Non-pigmented ciliary epithelial cell (primary cell): ENCODE data around the gene FIGLA.
"Not testable (repeated sequence)": the region's sequence is repeated elsewhere in the genome, so short reads cannot be mapped to it uniquely, and the experiment has no call there.

Experiments
- DNase-seq: peaks from one replicate; pipeline ENCODE4 v3.0.0-alpha.2; 2010; ENCODE audit warnings: low read depth

Gene FIGLA

DNA sequence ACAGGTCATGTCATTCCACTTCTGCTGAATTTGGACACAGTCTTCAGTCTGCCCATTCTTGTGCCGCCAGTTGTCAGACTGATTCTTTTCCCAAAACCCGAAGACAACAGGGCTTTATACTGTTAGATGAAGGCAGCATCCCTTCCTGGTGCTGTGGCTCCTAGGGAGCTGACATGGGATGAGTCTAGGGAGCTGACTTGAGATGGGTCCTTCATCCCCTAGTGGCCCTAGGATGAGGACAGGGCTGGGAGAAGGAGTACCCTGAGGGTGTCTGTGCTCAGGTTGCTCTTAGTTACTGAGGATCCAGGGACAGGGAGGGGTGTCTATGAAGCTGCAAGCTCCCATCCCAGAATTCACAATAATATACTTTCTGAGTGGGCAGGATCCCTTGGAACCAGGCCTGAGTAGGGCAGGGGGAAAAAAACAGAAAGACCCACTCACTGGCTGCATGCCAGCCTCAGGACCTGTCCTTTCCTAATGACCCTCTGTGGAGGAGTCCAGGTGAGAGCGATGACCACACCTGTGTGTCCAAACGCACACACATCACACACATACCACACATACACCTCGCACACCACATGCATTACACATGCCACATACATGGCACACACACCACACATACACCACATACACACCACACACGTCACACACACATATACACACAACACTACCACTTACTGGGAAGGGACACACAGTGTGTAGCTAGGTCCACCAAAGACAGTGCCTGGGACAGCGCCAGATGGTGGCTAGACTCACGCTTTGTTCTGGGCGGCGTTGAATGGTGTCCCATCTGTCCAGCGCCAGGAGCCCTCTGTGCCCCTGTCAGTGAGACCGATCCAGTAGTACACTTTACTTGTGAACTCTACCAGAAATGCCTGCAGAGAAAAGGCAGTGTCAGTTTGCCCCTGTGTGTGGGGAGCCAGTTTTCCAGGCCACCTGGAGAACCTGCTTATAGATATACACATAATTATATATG is 18.8 kb upstream of the FIGLA start:
- no peak for DNase-seq

DNA sequence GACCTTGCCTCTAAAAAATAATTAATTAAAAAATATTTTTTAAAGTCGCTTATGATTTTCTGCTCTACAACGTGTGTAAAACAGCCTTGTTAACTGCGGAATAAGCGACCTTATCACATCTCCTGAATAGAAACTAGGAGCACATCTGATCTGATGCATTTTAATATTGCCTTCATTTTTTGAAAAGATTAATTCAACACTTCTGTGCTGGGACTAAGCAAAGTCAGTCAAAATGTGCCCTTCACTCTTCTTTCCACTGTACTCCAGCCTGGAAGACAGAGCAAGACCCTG is 17.3 kb upstream of the FIGLA start:
- DNase-seq, result no peak

DNA sequence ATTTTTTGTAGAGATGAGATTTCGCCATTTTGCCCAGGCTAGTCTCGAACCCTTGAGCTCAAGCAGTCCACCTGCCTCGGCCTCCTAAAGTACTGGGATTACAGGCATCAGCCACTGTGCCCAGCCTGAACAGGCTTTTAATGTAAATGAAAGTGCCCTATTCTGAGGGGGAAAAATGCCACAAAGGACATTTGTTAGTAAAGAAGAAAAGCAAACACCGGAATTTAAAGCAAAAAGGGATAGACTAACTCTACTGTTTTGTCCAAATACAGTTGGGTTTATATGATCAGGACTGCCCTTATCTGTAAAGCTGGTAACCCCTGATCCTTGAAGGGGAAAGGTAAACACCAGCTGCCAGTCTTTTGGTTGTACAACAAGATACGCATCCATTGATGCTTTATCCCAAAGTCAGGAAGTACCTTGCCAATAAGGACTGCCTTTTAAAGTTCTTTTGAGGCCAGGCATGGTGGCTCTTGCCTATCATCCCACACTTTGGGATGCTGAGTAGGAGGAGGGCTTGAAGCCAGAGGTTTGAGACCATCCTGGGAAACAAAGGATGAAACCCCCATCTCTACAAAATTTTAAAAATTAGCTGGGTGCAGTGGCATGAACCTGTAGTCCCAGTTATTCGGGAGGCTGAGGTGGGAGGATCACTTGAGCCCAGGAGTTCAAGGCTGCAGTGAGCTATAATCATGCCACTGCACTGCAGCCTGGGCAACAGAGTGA is 16.8 kb upstream of the FIGLA start:
- DNase-seq, result no peak

DNA sequence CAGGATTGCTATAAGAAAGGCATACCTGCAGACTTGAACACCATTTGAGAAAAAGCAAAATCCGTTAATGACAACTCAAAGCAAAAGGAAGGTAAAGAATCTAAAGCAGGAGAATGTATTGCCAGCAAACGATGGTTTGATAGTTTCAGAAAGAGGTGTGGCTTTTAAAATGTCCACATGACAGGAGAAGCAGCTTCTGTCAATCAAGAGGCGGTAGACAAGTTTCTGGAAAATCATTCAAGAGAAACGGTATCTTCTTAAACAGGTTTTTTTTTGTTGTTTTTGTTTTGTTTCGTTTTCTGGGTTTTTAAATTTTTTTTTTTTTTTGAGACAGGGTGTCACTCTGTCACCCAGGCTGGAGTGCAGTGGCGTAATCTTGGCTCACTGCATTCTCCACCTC is 16.2 kb upstream of the FIGLA start:
- DNase-seq, result no peak

DNA sequence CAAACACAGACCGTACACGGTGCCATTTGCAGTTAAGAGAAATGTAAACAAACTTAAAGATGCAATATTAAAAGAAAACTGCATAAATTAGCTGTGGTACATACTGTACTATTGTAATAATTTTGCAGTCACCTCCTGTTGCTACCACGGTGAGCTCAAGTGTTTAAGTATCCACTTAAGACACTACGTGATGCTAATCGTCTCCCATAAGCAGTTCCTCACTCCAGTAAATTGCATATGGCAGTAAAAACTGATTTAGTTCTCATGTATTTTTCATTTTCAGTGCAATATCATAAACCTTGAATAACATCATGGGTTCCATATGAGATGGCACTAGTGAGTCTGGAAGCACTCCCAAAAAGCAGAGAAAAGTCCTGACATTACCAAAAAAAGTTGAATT is 15.6 kb upstream of the FIGLA start:
- no peak for DNase-seq

DNA sequence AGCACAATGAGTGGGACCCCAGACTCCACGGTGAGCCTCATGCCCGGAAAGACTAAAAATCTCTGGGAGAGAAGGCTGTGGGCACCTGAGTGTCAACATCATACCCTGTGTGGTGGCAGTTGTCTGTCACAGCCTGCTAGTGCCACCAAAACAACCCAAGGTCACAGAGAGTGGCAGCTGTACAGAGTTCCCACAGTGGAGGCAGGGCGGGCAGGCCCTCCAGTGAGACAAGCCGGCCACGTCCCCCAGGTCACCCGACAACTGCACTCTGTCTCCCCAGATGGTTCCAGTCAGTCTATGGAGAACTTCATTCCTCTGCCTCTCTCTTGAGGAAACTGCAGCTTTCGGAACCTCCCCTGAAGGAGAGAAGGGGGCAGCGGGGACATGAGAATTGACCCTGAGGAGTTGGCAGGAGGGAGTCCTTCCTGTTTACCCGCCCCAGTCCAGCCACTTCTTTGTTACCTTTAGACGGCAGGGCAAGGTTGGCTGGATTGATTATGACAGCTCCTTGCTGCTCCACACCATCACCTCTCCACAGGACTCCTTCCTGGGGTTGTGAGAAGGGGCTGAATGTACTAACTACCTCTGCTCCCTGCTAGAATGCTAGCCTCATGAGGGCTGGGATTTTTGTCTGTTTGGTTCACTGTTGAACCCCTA is 11.3 kb upstream of the FIGLA start:
- DNase-seq, result no peak

DNA sequence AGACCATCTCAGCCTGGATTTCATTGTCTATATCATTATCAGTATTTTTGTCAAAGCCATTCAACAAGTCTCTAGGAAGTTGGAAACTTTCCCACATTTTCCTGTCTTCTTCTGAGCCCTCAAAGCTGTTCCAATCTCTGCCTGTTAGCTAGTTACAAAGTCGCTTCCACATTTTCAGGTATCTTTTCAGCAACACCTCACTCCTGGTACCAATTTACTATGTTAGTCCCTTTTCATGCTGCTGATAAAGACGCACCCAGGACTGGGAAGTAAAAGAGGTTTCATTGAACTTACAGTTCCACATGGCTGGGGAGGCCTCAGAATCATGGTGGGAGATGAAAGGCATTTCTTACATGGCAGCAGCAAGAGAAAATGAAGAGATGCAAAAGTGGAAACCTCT is 9.3 kb upstream of the FIGLA start:
- no peak for DNase-seq

DNA sequence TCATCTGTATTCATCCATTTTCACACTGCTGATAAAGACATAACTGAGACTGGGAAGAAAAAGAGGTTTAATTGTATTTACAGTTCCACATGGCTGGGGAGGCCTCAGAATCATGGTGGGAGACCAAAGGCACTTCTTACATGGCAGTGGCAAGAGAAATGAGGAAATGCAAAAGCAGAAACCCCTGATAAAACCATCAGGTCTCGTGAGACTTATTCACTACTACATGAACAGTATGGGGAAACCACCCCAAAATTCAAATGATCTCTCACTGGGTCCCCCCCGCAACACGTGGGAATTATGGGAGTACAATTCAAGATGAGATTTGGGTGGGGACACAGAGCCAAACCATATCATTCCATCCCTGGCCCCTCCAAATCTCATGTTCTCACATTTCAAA is 7.6 kb upstream of the FIGLA start:
- DNase-seq, result not testable (repeated sequence)

DNA sequence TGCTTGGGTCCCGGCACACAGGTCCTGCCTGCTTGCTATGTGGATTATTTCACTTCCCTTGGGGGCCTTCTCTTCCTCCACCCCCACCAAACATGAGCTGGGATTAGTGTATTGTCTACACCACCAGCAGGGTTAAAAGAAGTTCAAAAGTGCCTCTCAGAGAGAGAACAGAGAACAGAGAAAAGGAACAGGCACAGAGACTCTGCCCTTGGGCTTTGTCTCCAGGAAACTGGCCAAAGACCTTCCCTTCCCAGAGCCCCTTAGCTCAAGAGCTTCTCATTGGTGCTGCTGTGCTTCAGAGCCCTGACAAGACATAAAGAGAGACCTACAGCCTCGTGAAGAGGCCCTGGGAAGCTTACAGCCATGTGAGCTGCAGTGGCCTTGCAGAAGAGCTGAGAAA is 7.1 kb upstream of the FIGLA start:
- no peak for DNase-seq

DNA sequence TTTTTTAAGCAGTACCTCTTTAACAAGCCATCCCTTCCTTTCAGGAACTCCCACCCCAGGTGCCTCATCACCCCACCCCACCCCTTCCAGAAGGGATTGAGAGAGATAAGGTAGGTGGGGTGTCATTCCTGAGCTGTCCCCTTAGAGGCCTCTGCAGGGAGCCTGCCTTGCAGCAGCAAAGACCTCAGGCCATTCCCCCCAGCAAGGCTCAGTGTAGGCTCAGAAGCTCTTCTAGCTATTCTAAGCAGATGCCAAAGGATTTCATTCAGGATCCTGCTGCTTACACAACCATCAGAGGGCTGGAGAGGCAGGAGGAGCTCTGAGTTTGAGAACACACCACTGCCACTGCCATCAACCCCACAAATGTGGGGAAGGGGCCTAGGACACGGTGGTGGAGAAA is 5.8 kb upstream of the FIGLA start:
- DNase-seq, result no peak

DNA sequence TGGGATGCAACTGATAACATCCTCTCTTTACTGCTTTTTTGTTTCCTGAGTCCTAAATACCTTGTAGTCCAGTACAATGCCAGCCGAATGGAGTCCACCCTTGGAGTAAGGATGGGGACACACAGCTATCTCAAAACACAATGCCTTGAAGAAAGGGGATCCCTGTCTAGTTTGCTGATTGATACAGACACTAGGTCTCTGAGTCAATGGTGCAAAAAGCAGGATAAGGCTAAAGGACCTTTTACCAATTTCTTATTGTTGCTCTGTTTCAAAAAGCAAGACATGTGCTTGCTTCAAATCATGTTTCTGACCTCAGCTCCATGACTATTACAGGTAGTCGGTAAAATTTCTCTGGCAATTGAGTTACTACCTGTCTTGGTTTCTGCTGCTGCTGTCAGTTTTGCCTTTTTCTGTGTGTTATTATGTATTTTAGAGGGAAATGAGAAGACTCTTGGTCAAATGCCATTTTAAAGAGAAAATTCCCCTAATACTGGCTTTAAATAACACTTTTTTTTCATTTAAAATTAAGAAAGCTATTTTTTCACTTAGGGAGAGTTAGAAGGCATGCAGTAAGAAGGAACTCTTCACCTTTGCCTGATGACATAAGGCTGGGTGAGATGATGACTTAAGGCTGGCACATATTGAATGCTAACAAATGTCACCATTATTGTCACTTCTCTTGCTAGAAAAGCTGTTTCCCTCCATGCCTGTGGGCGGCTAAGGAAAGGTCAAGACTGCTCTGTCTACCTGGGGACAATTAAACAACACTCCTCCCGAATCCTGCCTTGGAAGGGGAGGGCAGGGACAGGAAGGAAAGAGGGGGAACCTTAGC is 4.9 kb upstream of the FIGLA start:
- no peak for DNase-seq

DNA sequence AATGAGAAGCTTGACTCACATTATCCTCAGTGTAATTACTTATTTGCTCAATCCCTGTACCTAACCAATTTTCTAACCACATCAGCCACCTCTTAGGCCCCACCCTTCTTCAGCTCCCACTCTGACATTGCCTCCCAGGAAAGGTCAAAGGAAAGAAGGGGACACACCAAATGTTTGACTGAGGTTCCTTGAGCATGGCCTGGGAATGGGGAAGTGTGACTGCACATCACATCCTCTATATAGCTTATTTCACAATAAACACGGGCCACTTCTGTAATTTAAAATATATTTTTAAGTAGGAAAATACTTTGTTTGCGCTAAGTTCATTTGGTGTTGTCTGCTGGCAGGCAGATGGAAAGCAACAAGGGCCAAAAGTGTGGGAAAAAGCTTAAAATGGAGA is 3.0 kb upstream of the FIGLA start:
- DNase-seq, result no peak

DNA sequence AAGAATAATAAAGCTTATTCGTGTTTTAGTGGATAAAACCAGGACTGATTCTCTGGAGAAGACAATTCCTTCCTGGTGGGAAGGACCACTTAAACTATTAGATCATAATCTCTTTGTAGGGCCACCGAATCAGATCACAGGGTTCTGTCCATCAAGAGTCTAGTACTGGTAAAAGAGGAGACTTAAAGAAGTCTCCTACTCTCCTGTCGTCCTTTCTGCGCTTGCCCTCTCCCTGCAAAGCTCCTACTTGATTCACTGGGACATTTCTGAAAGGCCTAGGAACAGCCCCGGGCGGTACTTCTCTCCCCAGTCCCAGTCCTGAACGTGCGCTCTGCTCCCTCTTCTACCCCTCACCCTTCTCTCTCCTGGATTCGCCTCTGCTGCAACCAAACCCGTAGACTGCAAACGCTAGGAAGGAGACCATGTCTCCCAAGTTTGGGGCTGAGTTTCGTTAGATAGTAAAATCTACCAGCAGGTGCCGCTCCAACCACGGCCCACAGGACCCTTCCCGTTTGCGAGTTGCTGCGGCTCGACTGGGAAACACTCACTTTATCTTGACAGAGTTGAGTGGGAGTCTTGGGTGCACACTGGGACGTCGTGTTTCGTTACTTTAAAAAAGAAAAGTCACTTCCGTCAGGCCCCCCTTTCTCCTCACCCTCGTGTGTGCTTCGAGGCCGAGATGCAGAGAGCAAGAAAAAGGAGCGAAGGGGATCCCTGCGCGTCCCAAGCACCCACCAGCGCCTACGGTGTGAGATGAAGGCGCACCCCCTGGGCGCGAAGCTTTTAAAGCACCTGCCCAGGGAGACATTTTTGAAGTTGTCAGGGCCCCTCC is 923 bp downstream of the FIGLA start:
- DNase-seq, result no peak

DNA sequence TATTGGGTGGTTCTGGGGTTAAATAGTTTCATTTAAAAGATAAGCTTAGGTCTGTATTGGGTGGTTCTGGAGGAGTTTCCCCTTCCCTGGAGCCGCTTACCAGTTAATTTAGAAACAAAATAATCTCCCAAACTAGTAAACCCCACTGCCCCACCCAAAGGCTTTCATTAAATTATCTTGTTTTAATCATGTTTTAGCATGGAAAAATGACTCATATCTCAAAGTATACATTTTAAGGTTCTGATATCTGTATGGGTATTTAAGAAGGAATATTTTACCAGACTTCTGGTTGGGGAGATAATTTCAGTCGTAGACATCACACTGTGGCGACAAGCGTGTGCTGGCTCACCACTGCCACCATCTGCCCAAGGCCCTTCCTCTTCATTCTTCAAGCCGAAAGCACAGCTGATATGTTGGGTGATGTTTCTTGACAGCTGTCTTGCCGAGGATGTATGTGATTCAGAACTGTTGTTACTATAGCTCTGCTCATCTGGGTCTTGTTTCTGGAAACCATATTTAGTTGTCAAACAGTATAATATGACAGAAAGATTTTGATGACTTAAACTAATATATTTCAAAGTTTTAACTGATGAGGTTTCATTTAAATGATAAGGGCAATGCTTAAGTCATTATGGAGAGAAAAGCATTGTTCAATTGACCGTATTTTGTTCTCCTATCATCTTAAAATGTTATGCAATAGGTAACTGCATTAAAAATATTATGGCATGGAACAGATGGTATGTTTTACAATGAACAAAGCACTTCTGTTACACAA is 5.1 kb downstream of the FIGLA start:
- no peak for DNase-seq

DNA sequence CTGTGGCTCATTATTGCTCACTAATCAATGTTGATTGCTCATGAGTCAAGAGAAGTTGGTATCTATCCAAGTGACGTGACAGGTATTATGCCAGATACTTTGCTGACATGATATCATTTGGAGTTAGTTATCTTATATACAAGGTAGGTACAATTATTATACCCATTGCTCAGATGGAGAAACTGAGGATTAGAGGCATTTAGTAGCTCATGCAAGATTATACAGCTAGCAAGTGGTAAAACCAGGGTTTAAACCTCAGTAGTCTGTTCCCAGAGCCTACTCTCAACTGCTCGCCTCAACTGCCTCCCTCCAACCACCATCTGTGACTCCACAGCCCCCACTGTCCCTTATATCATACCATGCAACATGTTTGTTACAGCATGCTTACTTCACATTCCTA is 6.1 kb downstream of the FIGLA start:
- no peak for DNase-seq

DNA sequence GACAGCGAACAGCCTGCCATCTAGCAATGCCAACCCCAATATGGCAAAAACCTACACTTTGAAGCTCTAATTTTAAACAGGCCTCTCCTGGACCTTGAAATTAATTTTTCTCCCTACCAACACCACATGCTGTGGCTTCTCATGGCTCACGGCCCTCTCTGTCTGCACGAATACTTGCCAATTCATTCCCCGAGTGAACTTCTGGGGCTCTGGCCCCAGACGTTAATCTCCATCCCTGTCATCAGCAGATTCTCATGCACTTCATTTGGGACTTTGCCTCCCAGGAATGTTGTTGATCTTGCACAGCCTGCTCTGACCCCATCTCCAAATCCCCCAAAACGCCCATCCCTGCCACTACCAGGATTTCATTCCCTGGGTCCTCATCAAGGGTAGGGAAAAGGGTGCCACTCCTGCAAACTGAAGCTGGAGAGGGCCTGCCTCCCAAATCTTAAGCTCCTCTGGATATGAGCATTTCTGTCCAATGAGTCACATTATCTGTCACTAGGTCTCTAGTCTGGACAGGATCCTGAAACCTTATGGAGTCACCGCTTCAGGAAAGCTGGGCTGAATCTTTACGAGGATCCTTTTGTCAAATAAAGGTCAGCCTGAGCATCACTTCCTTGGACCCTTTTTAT is 10.4 kb downstream of the FIGLA start:
- no peak for DNase-seq

DNA sequence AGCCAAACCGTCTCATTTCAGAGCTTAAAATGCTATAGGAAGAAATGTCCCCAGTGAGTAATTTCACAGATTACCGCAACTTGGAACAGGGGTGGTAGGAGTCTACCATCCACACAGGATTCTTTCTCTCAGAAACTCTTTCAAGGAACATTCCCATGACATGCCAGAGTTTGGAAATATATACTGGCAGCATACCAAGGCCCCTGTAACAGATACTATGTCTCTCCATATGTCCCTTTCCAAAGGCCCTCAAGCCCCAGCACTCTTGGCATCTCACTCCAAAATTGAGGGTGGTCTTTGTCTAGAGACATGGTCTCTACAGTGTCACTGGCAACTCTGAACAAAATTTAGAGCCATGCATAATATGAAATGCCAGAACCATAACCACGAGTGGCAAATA is 11.0 kb downstream of the FIGLA start:
- DNase-seq, result no peak

DNA sequence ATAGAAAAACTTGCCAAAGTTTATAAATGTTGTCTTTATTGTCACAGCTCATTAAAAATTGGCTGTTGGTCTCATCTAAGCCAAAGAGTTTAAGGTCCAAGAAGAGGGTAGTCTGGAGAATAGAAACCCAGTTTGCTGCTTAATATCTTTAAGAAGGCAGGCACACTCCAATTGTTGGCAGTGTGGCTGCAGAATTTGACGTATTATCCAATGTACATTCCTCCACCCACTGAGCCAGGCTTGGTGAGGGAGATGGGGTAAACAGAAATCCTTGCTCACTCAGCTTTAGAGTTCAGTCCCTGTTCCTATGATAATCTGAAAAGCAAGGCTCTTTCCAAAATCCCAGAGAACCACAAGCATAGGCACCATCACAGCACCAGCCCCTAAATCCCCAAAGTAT is 11.8 kb downstream of the FIGLA start:
- DNase-seq, result no peak

DNA sequence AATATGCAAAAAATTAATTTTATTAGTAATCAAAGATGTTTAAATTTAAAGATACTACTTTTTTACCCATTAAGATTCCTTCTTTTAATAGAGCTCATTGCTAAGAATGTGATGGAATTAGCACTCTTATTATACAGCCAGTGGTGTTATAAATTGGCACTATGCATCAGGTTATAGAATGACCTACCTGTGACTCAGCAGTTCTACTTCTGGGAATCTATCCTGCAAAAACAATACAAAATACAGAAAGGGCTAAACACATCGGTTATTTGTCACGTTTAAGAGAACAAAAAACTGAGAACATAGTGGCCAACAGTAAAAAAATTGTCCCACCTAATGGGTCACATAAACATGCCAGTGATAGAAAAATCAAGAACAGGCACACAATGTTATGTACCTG is 13.0 kb downstream of the FIGLA start:
- DNase-seq, result no peak

DNA sequence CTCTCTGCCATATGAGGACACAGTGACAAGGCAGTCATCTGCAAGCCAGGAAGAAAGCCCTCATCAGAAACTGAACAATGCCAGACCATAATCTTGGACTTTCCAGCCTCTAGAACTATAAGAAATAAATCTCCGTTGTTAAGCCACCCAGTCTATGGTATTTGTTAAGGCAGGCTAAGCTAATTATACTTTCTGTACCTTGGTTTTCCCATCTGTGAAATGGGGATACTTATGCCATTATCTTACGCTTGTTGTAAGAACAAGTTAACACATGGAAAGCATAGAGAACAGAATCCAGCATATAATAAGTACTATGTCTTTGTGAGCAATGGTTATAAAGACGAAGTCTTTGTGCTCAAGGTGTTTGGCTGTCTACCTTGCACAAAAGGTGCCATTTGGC is 14.2 kb downstream of the FIGLA start:
- no peak for DNase-seq
